Parathyroid adenoma (tissue), 2 donors: ENCODE measurements around the gene FCER2.

Experiments
- H2AFZ ChIP-seq: fragments of 300-600 bp; sonication (generic); one replicate; pipeline ENCODE4 v1.7.0; 2017; ENCODE audit warnings: antibody characterized with exemption, mild to moderate bottlenecking
- H3K27ac ChIP-seq: fragments of 300-600 bp; sonication (generic); one replicate; pipeline ENCODE4 v1.7.0; 2017
- H3K27me3 ChIP-seq: fragments of 300-600 bp; sonication (generic); one replicate; pipeline ENCODE4 v1.7.0; 2017; ENCODE audit warnings: low read length; ENCODE audit not compliant: control insufficient read depth, insufficient read depth
- H3K36me3 ChIP-seq: fragments of 300-600 bp; sonication (generic); one replicate; pipeline ENCODE4 v1.7.0; 2017; ENCODE audit warnings: low read length; ENCODE audit not compliant: control insufficient read depth, insufficient read depth
- H3K4me1 ChIP-seq: fragments of 300-600 bp; sonication (generic); one replicate; pipeline ENCODE4 v1.7.0; 2017; ENCODE audit warnings: control low read depth
- H3K4me2 ChIP-seq: fragments of 300-600 bp; sonication (generic); one replicate; pipeline ENCODE4 v1.7.0; 2017; ENCODE audit warnings: low read length
- H3K4me3 ChIP-seq: fragments of 300-600 bp; sonication (generic); one replicate; pipeline ENCODE4 v1.7.0; 2017; ENCODE audit warnings: low read depth, low read length
- H3K79me2 ChIP-seq: fragments of 300-600 bp; sonication (generic); one replicate; pipeline ENCODE4 v1.7.0; 2017; ENCODE audit warnings: control low read depth
- H3K9ac ChIP-seq: fragments of 300-600 bp; sonication (generic); one replicate; pipeline ENCODE4 v1.7.0; 2017; ENCODE audit warnings: mild to moderate bottlenecking
- H3K9me3 ChIP-seq: fragments of 300-600 bp; sonication (generic); one replicate; pipeline ENCODE4 v1.7.0; 2017; ENCODE audit warnings: low read length; ENCODE audit not compliant: control insufficient read depth
- CTCF ChIP-seq: fragments of 300-600 bp; sonication (generic); IDR thresholded peaks from one replicate; pipeline ENCODE4 v1.7.0; 2017; ENCODE audit warnings: antibody characterized with exemption, mild to moderate bottlenecking
- donor health status: primary hyperparathyroidism.

The FCER2 gene

DNA sequence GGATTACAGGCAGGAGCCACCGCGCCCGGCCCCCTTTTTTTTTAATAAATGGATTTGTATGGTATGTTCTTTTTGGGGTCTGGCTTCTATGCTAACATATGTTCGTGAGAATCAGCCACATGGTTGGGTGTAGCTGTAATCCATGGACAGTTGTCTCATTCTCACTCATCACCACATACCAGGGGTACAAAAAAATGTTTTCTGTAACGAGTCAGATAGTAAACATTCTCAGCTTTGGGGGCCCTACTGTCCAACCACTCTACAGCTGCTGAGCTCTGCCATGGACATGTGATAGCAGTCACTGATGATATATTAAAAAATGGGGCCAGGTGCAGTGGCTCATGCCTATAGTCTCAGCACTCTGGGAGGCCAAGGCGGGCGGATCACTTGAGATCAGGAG lies 38.2 kb downstream of the FCER2 start:
- Histone ChIP-seq H3K4me2 (no peak overlapping the region), H3K9ac (no peak overlapping the region), H3K36me3 (no peaks in the 10 kb centered on the region), H3K4me3 (no peak overlapping the region), H2AFZ (no peak overlapping the region), H3K79me2 (no peaks in the 10 kb centered on the region), H3K9me3 (no peaks in the 10 kb centered on the region), H3K27me3 (peaks cover 3% of the 10 kb centered on the region), H3K27ac (no peak overlapping the region), H3K4me1 (no peaks in the 10 kb centered on the region)
- TF ChIP-seq CTCF, result no peak

DNA sequence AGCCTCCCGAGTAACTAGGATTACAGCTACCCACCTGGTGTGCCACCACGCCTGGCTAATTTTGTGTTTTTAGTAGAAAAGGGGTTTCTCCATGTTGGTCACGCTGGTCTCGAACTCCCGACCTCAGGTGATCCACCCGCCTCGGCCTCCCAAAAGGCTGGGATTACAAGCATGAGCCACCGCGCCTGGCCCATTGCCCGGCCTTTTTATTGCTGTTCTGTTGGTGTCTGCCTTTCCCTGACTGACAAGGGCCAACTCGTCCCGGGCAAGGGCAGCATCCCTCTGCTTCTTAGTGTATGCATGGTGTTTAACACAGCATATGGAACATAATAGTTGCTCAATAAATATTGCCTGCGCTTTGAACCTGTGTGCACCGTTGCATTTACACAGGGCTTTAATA lies 39.3 kb downstream of the FCER2 start:
- TF ChIP-seq CTCF, result no peak
- H3K27me3 ChIP-seq, result peaks cover 3% of the 10 kb centered on the region
- no peaks in the 10 kb centered on the region for H3K79me2 ChIP-seq
- H3K36me3 ChIP-seq, result no peaks in the 10 kb centered on the region
- H3K9me3 ChIP-seq, result no peaks in the 10 kb centered on the region
- no peak overlapping the region for H3K27ac ChIP-seq
- no peaks in the 10 kb centered on the region for H3K4me1 ChIP-seq
- H2AFZ ChIP-seq, result no peak overlapping the region
- no peak overlapping the region for H3K4me2 ChIP-seq
- H3K9ac ChIP-seq, result no peak overlapping the region
- no peak overlapping the region for H3K4me3 ChIP-seq

DNA sequence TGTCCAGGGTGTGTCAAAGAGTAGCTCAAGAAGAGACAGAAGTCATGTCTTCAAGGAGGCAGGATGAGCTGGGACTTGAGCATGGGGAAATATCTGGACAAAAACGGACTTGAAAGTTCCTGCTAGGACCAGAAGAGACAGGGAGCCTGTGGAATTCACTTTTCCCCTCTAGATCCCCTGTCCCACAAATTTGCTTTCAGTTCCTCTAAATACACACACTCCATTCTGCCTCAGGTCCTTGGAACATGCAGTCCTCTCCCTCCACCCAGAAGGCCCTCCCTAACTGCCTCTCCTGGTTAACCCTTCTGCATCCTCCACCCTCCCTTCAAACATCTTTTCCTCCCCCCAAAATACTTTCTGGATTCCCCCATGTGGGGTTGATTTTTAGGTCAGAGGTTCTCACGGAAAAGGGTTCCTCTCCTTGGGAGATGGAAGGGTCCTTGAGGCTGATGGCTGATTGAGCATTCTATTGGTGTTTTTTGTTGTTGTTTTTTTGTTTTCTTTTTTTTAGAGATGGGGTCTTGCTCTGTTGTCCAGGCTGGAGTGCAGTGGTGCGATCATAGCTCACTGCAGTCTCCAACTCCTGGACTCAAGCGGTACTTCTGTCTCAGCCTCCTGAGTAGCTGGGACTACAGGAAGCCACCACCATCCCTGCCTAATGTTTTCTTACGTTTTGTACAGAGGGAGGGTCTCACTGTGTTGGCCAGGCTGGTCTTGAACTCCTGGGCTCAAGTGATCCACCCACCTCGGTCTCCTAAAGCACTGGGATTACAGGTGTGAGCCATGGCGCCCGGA lies 40.0 kb downstream of the FCER2 start:
- Histone ChIP-seq H3K9ac (no peak overlapping the region), H3K4me3 (no peak overlapping the region), H3K27me3 (peaks cover 3% of the 10 kb centered on the region), H3K27ac (no peak overlapping the region), H2AFZ (no peak overlapping the region), H3K36me3 (no peaks in the 10 kb centered on the region), H3K4me2 (no peak overlapping the region), H3K79me2 (no peaks in the 10 kb centered on the region), H3K9me3 (no peaks in the 10 kb centered on the region), H3K4me1 (no peaks in the 10 kb centered on the region)
- TF ChIP-seq CTCF, result no peak

- no peaks in the 10 kb centered on the region for H3K4me1 ChIP-seq
- H3K4me3 ChIP-seq, result no peak overlapping the region
- no peaks in the 10 kb centered on the region for H3K9me3 ChIP-seq
- H3K27me3 ChIP-seq, result peaks cover 3% of the 10 kb centered on the region
- no peaks in the 10 kb centered on the region for H3K36me3 ChIP-seq
- no peaks in the 10 kb centered on the region for H3K79me2 ChIP-seq
- H3K4me2 ChIP-seq, result no peak overlapping the region
- H3K9ac ChIP-seq, result no peak overlapping the region
- H3K27ac ChIP-seq, result no peak overlapping the region
- TF ChIP-seq CTCF, result no peak
- no peak overlapping the region for H2AFZ ChIP-seq
Measured at GRCh38 chr19:7658219-7658686, 43.7 kb downstream of the FCER2 start.
